B cell (primary cell): ENCODE measurements around the gene MRPL18.

Experiments used
- EZH2 ChIP-seq: IDR thresholded peaks from 2 replicates; pipeline ENCODE4 v1.6.1; 2012; ENCODE audit warnings: borderline replicate concordance, low read depth, mild to moderate bottlenecking, moderate library complexity, low read length; ENCODE audit not compliant: insufficient read depth, poor library complexity, severe bottlenecking
- TF ChIP-seq, protein P1 (sequence below): fragments of 200-600 bp; IDR thresholded peaks from one replicate; pipeline ENCODE4 v1.8.0; 2022; ENCODE audit warnings: antibody characterized with exemption, mild to moderate bottlenecking

DNA sequence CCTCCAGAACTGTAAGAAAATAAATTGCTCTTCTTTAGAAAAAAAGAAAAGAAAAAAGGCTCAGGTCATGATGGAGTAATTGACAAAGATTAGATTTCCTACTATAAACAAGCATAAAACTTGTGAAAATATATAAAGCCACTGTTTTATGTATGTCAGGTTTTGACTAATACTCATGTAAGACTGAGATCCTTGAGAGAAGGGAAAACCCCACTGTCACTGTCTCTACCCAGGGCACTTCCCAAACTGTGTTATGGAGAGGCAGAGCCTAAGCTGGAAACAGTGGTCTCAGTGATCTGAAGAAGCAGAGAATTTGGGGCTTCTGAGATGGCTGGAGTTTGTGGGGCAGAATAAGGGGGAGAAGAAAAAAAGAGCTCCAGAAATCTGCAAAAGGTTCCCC, 20.8 kb upstream of the MRPL18 start:
- TF ChIP-seq, protein P1, sequence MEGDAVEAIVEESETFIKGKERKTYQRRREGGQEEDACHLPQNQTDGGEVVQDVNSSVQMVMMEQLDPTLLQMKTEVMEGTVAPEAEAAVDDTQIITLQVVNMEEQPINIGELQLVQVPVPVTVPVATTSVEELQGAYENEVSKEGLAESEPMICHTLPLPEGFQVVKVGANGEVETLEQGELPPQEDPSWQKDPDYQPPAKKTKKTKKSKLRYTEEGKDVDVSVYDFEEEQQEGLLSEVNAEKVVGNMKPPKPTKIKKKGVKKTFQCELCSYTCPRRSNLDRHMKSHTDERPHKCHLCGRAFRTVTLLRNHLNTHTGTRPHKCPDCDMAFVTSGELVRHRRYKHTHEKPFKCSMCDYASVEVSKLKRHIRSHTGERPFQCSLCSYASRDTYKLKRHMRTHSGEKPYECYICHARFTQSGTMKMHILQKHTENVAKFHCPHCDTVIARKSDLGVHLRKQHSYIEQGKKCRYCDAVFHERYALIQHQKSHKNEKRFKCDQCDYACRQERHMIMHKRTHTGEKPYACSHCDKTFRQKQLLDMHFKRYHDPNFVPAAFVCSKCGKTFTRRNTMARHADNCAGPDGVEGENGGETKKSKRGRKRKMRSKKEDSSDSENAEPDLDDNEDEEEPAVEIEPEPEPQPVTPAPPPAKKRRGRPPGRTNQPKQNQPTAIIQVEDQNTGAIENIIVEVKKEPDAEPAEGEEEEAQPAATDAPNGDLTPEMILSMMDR = no peak
- TF ChIP-seq EZH2 = no peak
